22Rv1 (cell line): ENCODE measurements around the gene PEAK1.

ENCODE experiments used
- ZFX ChIP-seq: fragments of 450-650 bp; IDR thresholded peaks from 2 replicates; pipeline ENCODE4 v1.6.1; 2017; ENCODE audit warnings: antibody characterized with exemption, borderline replicate concordance
- TF ChIP-seq, protein P1 (sequence below): fragments of 450-650 bp; IDR thresholded peaks from 2 replicates; pipeline ENCODE4 v1.5.1; 2017; ENCODE audit warnings: mild to moderate bottlenecking

- TF ChIP-seq, protein P1, sequence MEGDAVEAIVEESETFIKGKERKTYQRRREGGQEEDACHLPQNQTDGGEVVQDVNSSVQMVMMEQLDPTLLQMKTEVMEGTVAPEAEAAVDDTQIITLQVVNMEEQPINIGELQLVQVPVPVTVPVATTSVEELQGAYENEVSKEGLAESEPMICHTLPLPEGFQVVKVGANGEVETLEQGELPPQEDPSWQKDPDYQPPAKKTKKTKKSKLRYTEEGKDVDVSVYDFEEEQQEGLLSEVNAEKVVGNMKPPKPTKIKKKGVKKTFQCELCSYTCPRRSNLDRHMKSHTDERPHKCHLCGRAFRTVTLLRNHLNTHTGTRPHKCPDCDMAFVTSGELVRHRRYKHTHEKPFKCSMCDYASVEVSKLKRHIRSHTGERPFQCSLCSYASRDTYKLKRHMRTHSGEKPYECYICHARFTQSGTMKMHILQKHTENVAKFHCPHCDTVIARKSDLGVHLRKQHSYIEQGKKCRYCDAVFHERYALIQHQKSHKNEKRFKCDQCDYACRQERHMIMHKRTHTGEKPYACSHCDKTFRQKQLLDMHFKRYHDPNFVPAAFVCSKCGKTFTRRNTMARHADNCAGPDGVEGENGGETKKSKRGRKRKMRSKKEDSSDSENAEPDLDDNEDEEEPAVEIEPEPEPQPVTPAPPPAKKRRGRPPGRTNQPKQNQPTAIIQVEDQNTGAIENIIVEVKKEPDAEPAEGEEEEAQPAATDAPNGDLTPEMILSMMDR, result no peak
- no peak for TF ChIP-seq ZFX
These were observed 296.1 kb downstream of the PEAK1 start for GRCh38 chr15:77123854-77124253.
